NOMO-1 (cell line): ENCODE measurements around the gene SH3BGRL.
A peak's percentile ranks its signal among the peaks of the same experiment; 100 is the strongest.

Source experiments
- DNase-seq, 2 experiments: peaks; one replicate each; lab custom pipeline; 2025; ENCODE audit not compliant: unreplicated experiment in 2 of 2; lab: John Stamatoyannopoulos, UW

The SH3BGRL gene

DNA sequence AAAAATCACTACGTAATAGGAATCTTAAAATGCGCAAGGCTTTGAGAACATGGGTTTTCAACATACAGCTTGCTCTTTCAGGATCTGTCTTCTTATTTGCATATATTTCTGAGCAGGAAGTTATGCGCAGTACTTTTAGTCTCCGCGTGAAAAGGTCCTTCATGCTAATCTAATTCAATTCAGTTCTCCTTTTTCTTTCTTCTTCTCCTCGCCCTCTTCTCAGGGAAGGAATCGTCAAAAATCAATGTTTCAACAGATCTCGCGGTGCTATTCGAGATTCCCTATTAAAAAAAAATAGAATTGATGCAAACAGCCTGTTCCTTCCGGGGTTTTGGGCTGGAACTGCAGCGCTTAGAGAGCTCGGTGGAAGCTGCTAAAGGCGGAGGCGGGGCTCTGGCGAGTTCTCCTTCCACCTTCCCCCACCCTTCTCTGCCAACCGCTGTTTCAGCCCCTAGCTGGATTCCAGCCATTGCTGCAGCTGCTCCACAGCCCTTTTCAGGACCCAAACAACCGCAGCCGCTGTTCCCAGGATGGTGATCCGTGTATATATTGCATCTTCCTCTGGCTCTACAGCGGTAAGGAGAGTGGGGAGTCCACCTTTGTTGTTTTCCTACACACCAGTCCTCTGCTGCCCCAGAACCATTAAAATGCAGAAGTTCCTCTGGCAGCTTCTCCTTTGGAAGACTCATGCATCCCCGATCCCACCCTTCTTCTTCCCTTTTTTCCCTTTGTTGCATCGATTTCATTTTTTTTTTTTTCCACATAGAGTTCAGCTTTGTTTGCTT, at the start of gene SH3BGRL, which contains the start of gene HMGN5:
TSS of gene SH3BGRL (plus strand) at position 432 of the 785 bp plus-strand sequence. CDS start at position 531, 99 bp downstream.
TSS of gene HMGN5 (minus strand) at position 243 of the 785 bp plus-strand sequence. CDS start 80,364 bp downstream, outside the sequence.
- peak; percentile 70 to 84 for DNase-seq

DNA sequence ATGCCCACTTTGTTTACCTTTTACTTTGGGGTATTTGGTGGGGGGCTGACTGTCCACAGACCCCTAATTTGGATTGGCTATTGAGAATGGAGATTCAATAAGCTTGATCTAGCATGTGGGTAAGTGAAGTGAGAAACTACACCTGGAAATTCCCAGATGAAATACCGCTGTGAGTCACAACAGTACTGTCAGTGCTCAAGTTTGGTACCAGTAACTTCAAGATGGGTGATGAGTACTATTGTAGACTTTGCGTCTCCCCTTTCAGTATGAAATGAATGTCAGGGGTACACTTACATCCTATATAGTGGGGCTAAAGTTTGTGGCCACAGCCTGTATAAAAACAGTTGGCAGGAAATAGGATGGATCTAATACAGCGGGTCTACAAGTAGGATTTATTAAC, 33.5 kb upstream of the SH3BGRL start:
- no peak for DNase-seq

DNA sequence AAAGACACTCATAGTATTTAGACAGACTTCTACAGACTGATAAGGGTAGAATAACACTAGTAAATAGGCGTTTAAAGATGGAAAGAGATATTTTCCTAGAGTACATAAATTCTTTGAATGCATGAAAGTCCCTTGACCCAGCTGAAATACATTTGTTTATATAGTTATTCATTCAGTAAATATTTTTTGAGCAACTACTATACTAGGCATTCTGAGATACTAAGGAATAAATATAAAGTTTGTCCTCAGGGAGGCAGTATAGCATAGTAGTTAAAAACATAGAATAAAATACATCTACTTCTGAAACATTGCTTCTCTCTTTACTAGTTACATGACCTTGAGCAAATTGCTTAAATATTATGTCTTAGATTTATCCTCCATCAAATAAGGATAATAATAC, 27.6 kb upstream of the SH3BGRL start:
- peak in 1 of 2 experiments; percentile 21 for DNase-seq

DNA sequence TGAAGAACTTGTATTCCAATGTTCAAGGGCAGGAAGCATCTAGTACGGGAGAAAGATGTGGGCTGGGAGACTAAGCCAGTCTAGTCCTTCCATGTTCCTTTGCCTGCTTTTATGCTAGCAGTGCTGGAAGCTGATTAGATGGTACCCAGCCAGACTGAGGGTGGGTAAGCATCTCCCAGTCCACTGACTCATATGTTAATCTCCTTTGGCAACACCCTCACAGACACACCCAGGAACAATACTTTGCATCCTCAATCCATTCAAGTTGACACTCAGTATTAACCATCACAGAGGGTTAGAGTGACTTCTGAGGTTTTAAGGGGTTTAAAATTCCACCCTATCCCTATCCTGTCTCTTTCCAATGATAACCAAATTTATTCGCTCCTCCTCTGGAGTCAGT, 6.6 kb upstream of the SH3BGRL start:
- no peak for DNase-seq

DNA sequence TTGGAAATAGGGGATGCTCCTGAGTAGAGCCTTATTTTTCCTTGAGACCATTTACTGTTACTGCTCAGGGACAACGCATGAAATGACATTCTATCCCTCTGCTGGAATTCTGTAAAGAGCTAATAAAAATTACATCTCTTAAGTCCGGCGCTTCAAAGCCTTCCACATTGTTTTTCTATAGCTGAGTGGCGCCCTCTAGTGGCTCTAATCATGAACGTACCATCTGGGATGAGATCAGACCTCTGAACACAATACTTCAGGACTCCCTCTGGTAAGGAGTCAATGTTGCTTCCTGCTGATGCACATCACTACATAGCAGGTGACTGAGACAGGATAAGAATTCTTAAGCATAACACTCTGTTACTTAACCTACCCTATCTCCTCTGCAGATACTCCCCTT, 6.2 kb upstream of the SH3BGRL start:
- DNase-seq: peak in 1 of 2 experiments; percentile 47

DNA sequence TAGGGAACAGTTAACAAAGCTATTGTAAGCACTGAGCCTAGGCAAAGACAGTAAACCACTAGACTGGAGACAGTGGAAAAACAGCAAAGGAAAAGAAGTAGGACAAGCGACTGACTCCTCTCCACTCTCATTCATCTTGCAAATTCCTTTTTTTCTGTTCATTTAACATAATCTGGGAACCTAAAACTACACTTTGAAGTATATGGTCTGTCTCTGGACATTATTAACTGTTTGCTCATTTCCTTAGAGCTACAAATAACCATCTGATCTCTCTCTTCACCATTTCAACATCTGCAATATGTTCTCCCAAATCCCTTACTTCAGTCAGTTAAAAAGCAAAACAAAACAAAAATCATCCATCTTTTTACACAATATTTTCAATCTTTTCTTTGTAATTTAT, 831 bp upstream of the SH3BGRL start:
- no peak for DNase-seq

DNA sequence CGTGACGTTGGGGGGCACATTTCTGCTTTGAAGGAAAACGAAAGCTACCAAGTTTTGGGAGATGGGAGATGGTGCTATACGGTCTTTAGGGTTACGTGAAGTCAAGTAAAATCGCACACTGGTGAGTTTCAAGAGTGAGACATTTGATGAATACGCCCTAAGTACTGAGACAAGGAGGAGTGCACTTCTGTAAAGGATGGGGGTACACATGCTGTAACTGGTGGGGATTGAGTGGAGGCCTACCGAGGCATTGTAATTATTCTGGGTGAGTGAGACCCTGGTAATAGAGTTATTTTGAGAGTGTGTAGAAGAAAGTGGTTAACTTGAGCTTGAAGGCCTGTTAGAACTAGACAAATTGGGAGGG, 536 bp downstream of the SH3BGRL start:
- DNase-seq: no peak

DNA sequence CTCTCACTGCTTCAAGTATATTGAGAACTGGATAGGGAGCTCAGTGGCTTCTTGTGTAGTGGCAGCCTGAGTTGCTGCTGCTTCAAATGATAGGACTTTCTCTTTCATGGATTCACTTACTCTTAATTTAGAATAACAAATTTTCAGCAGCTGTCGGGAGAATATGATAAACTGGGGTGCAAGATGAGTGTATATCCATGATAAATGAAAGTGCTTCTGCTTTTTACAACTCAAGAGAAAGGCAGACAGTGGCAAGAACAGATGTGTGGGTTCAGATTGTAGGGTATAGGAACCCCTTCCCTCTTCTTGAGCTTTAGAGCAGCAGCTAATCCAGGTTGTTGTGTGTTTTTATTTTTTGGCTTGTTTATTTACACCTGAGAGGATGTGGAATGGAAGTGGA, 1.0 kb downstream of the SH3BGRL start:
- DNase-seq: no peak

DNA sequence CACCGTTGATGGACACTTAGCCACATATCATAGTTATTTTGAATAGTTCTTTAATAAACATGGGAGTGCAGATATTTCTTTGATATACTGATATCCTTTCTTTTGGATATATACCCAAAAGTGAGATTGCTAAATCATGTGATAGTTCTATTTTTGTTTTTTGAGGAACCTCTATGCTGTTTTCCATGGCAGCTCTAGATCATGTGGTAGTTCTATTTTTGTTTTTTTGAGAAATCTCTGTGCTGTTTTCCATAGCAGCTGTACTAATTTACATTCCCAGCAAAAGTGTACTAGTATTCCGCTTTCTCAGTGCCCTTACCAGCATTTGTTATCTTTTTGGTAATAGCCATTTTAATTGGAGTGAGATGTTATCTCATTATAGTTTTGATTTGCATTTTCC, 3.6 kb downstream of the SH3BGRL start:
- DNase-seq: no peak

DNA sequence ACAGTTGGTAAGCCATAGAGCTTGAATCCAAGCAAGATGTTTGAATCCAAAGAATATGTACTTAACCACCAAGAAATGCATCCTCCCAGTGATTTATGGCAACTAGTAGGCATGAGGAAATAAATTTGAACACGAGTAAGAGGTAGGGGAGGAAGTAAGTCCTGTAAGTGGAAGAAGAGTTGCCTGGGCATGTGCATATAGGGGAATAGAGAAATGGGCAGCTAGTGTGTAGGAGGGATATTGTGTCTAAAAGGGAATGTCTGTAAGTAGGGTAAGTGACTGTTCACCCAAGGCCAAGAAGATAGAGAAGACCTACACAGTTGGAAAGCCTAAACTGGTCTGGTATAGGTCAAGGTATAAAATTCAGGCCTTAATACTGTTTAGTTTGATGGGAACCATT, 4.6 kb downstream of the SH3BGRL start:
- peak in 1 of 2 experiments; percentile 24 for DNase-seq

DNA sequence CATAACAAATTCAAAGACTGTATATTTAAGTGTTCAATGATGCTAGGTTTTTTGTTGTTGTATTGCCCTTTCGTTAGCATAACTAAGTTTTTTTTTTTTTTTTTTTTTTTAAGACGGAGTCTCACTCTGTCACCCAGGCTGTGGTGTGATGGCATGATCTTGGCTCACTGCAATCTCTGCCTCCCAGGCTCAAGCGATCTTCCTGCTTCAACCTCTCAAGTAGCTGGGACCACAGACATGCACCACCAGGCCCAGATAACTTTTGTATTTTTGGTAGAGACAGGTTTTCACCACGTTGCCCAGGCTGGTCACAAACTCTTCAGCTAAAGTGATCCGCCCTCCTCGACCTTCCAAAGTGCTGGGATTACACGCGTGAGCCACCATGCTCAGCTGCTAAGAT, 7.0 kb downstream of the SH3BGRL start:
- DNase-seq: no peak

DNA sequence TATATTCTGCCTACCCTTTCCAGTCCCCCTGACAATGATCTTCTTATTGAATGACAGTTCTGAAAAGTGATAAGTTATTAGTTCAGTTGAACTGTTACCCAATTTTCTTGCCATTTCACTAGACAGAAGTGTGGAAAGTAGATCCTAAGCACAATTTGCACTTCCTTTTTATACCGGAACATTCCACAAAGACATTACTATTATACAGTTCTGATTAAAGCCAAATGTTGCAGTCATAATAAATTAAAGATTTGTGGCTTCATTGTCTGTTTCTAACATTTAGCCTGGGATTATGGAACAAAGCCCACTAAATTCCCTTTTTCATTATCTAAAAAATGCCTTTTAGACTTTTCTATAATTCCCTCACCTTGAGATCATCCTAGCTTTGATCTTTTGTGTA, 13.8 kb downstream of the SH3BGRL start:
- DNase-seq: no peak

DNA sequence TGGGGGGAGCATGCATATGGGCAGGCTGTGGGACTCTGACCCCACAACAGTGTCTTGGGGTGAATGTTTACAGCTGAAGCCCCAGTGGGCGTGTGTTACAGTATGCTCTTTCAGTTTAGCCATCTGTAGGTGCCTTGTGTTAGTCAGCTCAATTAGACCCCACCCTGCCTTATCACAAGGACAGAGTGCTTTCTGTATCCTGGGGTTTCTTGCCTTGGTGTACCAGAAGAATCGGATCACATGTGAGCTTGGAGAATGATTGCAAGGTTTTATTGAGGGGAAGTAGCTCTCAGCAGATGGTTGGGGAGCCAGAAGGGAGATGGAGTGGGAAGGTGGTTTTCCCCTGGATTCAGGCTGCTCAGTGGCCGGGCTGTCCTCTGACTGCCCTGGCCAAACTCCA, 27.3 kb downstream of the SH3BGRL start:
- no peak for DNase-seq

DNA sequence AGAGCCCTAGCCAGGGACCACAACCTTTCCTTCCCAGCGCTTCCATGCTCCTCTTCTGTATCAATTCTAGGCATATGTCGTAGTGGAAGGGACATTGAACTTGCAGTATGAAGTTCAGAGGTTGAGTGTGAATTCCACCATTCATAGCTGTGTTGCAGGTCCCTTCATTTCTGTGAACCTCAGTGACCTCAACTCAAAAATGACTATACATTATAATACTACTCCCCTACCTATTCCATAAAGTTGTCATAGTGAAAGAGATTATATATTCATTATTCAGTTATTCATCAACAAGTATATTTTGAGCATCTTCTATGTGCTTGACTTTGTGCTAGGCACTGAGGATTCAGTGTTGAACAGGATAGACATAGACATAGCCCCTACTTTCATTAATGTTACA, 28.0 kb downstream of the SH3BGRL start:
- no peak for DNase-seq

DNA sequence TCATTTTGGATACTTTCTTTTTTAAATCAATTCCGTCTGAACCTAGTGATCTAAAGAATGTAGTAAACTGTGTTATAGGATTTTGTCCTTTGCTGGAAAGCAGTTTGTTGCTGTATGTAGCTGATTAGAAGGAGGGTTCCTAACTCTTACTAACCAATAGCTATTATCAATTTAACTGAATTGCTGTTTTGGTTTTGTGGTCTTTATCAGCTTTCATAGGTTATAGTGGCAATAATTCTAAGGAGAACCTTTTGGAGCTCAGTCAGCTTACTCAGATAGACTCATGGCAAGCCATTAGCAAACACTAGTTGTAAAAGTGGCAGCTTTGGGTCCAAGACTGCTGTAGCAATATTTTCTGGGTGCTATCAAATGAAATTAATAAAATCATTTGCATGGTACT, 29.6 kb downstream of the SH3BGRL start:
- no peak for DNase-seq

DNA sequence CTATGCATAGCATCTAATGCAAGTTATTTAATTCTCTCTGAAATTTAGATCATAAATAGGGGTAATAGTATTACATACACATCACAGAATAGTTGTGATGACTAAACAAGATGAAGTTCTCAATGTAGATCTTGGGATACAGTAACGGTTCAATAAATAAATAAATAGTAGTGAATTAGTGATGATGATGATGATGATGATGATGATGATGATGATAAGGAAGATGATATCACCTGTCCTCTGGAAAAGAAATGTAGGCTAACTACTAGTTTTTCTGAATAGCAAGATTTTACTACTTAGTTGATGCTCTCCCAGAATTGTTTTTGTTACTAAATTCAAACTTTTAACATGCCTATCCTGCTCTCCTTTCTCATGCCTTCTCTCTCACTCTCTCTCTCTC, 30.3 kb downstream of the SH3BGRL start:
- no peak for DNase-seq

DNA sequence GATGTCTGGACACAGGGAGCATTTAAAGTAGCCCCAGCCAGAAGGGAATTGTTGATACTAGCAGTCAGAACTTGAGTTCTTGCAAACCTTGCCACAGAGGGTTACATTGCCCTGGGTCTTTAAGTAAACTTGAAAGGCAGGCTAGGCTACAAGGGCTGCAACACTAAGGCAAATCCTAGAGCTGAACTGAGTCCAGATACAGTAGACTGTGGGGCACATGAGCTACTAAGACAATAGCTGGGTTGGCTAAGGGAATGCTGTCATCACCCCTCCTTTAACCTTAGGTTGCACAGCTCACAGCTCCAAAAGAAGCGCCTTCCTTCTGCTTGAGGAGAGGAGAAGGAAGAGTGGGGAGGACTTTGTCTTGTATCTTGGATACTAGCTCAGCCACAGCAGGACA, 35.6 kb downstream of the SH3BGRL start:
- DNase-seq: no peak

DNA sequence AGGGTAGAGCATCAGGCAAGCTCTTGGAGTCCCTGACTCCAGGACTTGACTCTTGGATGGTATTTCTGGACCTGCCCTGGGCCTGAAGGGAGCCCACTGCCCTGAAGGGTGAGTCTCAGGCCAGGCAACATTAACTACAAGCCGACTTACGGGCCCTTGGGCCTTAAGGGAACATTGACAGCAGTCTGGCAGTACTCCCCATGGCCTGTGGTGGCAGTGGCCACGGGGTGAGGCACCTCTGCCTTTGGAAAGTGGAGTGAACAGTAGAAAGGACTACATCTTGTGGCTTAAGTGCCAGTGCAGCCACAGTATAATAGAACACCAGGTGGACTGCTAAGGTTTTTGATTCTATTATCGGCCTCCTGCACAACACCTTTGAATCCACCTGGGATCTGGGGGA, 36.3 kb downstream of the SH3BGRL start:
- DNase-seq: no peak

DNA sequence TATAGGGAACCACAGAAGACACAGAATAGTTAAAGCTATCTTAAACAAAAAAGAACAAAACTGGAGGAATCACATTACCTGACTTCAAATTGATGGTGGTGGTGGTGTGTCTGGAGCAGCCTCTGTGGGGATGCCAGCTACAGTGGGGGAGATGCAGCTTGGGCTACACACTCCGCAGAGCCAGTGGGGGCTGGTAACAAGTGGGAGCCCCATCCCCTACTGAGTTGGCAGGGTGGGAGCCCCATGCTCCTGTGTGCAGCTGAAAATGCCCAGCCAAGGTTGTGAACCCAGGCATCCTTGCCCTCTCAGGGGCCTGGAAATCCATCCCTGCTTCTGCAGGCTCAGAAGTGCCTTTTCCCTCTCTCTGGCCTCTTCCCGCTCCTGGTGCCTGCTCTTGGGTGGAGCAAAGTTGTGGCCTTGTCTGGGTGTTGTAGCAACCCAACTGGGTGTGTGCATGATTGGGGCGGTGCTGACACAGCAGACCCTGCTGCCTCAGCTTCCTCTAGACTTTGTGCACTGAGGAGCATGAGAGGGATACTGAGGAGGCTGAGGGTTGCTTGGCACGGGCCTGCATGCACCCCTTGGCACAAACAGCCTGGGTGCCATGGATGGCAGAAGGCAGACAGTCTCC, 38.9 kb downstream of the SH3BGRL start:
- no peak for DNase-seq

DNA sequence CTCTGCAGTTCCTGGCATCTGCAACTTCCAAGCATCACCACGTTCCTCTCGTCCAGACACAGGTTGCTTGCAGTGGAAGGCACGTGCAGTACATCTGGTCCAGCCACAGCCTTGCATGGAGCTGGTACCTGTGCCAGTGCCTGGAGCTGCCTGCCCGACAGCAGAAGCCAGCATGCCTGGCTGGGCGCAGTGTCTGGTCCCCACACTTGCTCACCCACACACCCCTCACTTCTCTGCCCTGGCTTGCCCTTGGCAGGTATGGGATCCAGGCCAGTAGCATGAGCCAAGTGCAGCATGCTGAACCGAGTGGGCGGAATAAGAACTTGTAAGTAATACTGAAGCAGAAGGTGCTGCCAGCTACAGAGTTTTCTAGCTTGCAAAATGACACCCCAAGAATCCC, 39.9 kb downstream of the SH3BGRL start:
- no peak for DNase-seq

DNA sequence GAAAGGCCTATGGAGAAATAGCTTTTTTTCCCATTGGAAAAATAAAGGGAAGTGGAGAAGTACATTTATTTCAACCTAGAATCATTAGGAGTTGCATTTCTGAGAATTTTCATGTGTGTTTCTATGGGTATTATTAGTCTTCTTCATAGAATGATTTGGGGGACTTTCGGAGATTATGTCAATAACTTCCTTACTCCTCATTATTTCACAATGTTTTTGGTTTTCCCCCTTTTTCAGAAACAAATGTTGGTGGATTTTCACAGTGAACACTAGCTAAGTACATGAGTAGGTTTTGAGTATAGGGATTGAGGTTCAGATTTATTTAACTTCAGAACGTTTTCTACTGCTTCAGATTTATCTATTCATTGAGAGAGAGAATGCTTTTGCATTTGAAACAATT, 54.0 kb downstream of the SH3BGRL start:
- DNase-seq: no peak

DNA sequence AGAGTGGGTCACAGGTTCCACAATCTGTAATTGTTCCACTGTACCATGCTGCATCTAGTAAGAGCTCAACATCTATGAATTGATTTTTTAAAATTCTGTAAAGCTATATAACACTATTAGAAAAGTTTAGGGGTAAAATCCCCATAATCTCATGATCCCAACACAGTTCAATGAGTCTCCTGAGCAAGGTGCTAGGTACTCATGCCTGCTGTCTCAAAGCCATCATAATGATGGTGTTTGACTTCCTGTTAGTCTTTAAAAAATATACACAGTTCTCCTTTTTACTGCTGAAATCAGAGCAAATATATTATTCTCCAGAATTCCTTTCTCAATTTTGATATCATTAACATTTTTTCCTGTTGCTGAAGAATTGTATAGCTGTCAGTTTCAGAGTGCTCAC, 55.9 kb downstream of the SH3BGRL start:
- no peak for DNase-seq
